Mesenchymal stem cell (in vitro differentiated cells and primary cell): ENCODE data around the gene TSEN54.
A peak's percentile ranks its signal among the peaks of the same experiment; 100 is the strongest.

Experiments
- DNase-seq: peaks from one replicate; pipeline ENCODE4 v3.0.0-alpha.2; 2013
- H2AFZ ChIP-seq: one replicate; pipeline ENCODE4 v1.6.1; 2013; ENCODE audit warnings: low read depth, mild to moderate bottlenecking, control low read depth, inconsistent platforms, low read length, moderate library complexity
- H2AK5ac ChIP-seq: 2 replicates; pipeline ENCODE4 v1.6.1; 2013; ENCODE audit warnings: low read length, moderate library complexity, mild to moderate bottlenecking, inconsistent platforms; ENCODE audit not compliant: severe bottlenecking
- H2BK120ac ChIP-seq: one replicate; pipeline ENCODE4 v1.6.1; 2013; ENCODE audit warnings: low read depth, mild to moderate bottlenecking, inconsistent platforms, low read length, moderate library complexity
- H2BK12ac ChIP-seq, 2 experiments: one replicate each; pipeline ENCODE4 v1.6.1; 2013; ENCODE audit warnings: inconsistent platforms in 2 of 2, low read length in 2 of 2, mild to moderate bottlenecking in 2 of 2, moderate library complexity in 2 of 2, control low read depth in 1 of 2
- H2BK15ac ChIP-seq: one replicate; pipeline ENCODE4 v1.6.1; 2013; ENCODE audit warnings: mild to moderate bottlenecking, low read depth, inconsistent platforms; ENCODE audit not compliant: poor library complexity, severe bottlenecking
- H2BK5ac ChIP-seq: 2 replicates; pipeline ENCODE4 v1.6.1; 2013; ENCODE audit warnings: low read depth, mild to moderate bottlenecking, low read length, control low read depth, inconsistent platforms; ENCODE audit not compliant: poor library complexity, severe bottlenecking
- H3K14ac ChIP-seq, 2 experiments: one replicate each; pipeline ENCODE4 v1.6.1; 2013; ENCODE audit warnings: inconsistent platforms in 2 of 2, low read length in 2 of 2, control low read depth in 1 of 2, mild to moderate bottlenecking in 1 of 2, moderate library complexity in 1 of 2
- H3K18ac ChIP-seq, 2 experiments: one replicate each; pipeline ENCODE4 v1.6.1; 2013; ENCODE audit warnings: inconsistent platforms in 2 of 2, low read length in 2 of 2, control low read depth in 1 of 2, low read depth in 1 of 2, mild to moderate bottlenecking in 1 of 2
- H3K23ac ChIP-seq, 2 experiments: one replicate each; pipeline ENCODE4 v1.6.1; 2013; ENCODE audit warnings: inconsistent platforms in 2 of 2, low read length in 2 of 2, mild to moderate bottlenecking in 2 of 2, moderate library complexity in 2 of 2, control low read depth in 1 of 2
- H3K27ac ChIP-seq: 2 replicates; pipeline ENCODE4 v1.5.1; 2013; ENCODE audit warnings: mild to moderate bottlenecking, moderate library complexity, low read length, control low read depth, inconsistent platforms; ENCODE audit not compliant: poor library complexity, severe bottlenecking
- H3K27me3 ChIP-seq, 2 experiments: 2 replicates each; pipeline versions ENCODE4 v1.6.1 to v1.7.0; 2013; ENCODE audit warnings: low read length in 2 of 2, mild to moderate bottlenecking in 2 of 2, moderate library complexity in 2 of 2, control low read depth in 1 of 2, inconsistent platforms in 1 of 2; ENCODE audit not compliant: control insufficient read depth in 1 of 2, insufficient read depth in 1 of 2
- H3K36me3 ChIP-seq, 2 experiments: 2 replicates each; pipeline versions ENCODE4 v1.6.1 to v1.7.0; 2013; ENCODE audit warnings: low read length in 2 of 2, control low read depth in 1 of 2, inconsistent platforms in 1 of 2, low read depth in 1 of 2, mild to moderate bottlenecking in 1 of 2; ENCODE audit not compliant: insufficient read depth in 2 of 2, control insufficient read depth in 1 of 2
- H3K4ac ChIP-seq, 2 experiments: one replicate each; pipeline ENCODE4 v1.6.1; 2013; ENCODE audit warnings: inconsistent platforms in 2 of 2, low read length in 2 of 2, mild to moderate bottlenecking in 2 of 2, moderate library complexity in 2 of 2, control low read depth in 1 of 2, low read depth in 1 of 2
- H3K4me1 ChIP-seq: 2 replicates; pipeline ENCODE4 v1.6.1; 2013; ENCODE audit warnings: low read depth, low read length, control low read depth; ENCODE audit not compliant: control insufficient read depth, insufficient read depth
- H3K4me2 ChIP-seq: 2 replicates; pipeline ENCODE4 v1.6.1; 2013; ENCODE audit warnings: low read length, mild to moderate bottlenecking, inconsistent platforms; ENCODE audit not compliant: poor library complexity, severe bottlenecking
- H3K4me3 ChIP-seq, 2 experiments: 2 replicates each; pipeline versions ENCODE4 v1.5.1 to v1.7.0; 2013; ENCODE audit warnings: low read length in 2 of 2, mild to moderate bottlenecking in 2 of 2, control low read depth in 1 of 2, low read depth in 1 of 2; ENCODE audit not compliant: insufficient read depth in 1 of 2
- H3K79me1 ChIP-seq: replicated peaks from 2 replicates; pipeline ENCODE4 v1.6.1; 2013; ENCODE audit warnings: mild to moderate bottlenecking, control low read depth, low read length, inconsistent platforms; ENCODE audit not compliant: poor library complexity, severe bottlenecking
- H3K9ac ChIP-seq: 2 replicates; pipeline ENCODE4 v1.7.0; 2013; ENCODE audit warnings: mild to moderate bottlenecking, low read length, moderate library complexity
- H3K9me3 ChIP-seq: 2 replicates; pipeline ENCODE4 v1.7.0; 2013; ENCODE audit warnings: mild to moderate bottlenecking, low read length; ENCODE audit not compliant: control insufficient read depth
- H4K8ac ChIP-seq: one replicate; pipeline ENCODE4 v1.6.1; 2013; ENCODE audit warnings: inconsistent platforms, mild to moderate bottlenecking, low read length, moderate library complexity
- H4K91ac ChIP-seq: one replicate; pipeline ENCODE4 v1.6.1; 2013; ENCODE audit warnings: mild to moderate bottlenecking, low read length, inconsistent platforms
- WGBS: methylation state at CpG from one replicate; pipeline ENCODE4 v1.1.7; 2013; ENCODE audit warnings: mixed read lengths; 5-methylcytosine and 5-hydroxymethylcytosine counted together

The TSEN54 gene

DNA sequence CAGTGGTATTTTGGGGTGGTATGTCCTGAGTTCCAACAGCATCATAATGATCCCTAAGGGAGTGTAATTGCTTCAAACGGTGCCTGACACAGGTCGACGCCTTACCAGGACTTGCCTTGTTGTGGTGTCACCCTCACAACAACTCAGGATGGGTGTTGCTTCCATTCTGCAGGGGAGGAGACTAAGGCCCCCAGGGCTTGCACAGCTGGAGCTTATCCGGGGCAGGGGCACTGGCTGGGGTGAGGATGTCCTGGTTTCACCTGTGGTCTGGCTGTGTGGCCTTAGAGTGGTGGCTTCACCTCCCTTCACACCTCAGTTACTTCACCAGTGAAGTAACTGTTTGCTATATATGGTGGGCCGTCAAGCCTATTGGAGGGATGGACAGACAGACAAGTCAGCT lies 32.5 kb downstream of the TSEN54 start:
- H3K23ac ChIP-seq, result no peak overlapping the region
- no peaks in the 10 kb centered on the region for H3K36me3 ChIP-seq
- H2BK120ac ChIP-seq, result no peak overlapping the region
- H3K27me3 ChIP-seq, result peaks cover 4 to 59% of the 10 kb centered on the region in 2 experiments
- H2BK5ac ChIP-seq, result no peak overlapping the region
- no peak overlapping the region for H3K4me3 ChIP-seq
- no peak overlapping the region for H3K27ac ChIP-seq
- H3K4me1 ChIP-seq, result peaks cover 22% of the 10 kb centered on the region
- no peak overlapping the region for H2AFZ ChIP-seq
- H3K14ac ChIP-seq, result no peak overlapping the region
- no peak overlapping the region for H2BK12ac ChIP-seq
- H4K91ac ChIP-seq, result no peak overlapping the region
- no peak overlapping the region for H3K4ac ChIP-seq
- no peak overlapping the region for H2AK5ac ChIP-seq
- no peak overlapping the region for H2BK15ac ChIP-seq
- H4K8ac ChIP-seq, result no peak overlapping the region
- no peaks in the 10 kb centered on the region for H3K79me1 ChIP-seq
- no peak overlapping the region for H3K4me2 ChIP-seq
- WGBS, result 94% methylated on average over 5 of the region's 5 CpGs
- no peaks in the 10 kb centered on the region for H3K9me3 ChIP-seq
- no peak overlapping the region for H3K9ac ChIP-seq
- no peak overlapping the region for H3K18ac ChIP-seq
- no peak for DNase-seq

GRCh38 chr17:75549246-75550138 lies 33.2 kb downstream of the TSEN54 start:
- H3K27me3 ChIP-seq, result peaks cover 4 to 53% of the 10 kb centered on the region in 2 experiments
- peak overlapping the region; percentile 24 for H2BK5ac ChIP-seq
- H3K14ac ChIP-seq, result peak overlapping the region in 1 of 2 experiments; percentile 51
- H2AK5ac ChIP-seq, result peak overlapping the region; percentile 52
- no peak overlapping the region for H2BK15ac ChIP-seq
- H2AFZ ChIP-seq, result no peak overlapping the region
- no peak for DNase-seq
- H3K79me1 ChIP-seq, result no peaks in the 10 kb centered on the region
- H3K4me2 ChIP-seq, result no peak overlapping the region
- no peaks in the 10 kb centered on the region for H3K36me3 ChIP-seq
- H3K18ac ChIP-seq, result no peak overlapping the region
- no peak overlapping the region for H3K27ac ChIP-seq
- peaks cover 22% of the 10 kb centered on the region for H3K4me1 ChIP-seq
- peak overlapping the region in 1 of 2 experiments; percentile 16 for H3K4me3 ChIP-seq
- peak overlapping the region in 1 of 2 experiments; percentile 26 for H3K23ac ChIP-seq
- peak overlapping the region in 1 of 2 experiments; percentile 90 for H2BK12ac ChIP-seq
- H3K9me3 ChIP-seq, result no peaks in the 10 kb centered on the region
- no peak overlapping the region for H2BK120ac ChIP-seq
- peak overlapping the region; percentile 56 for H4K91ac ChIP-seq
- H4K8ac ChIP-seq, result no peak overlapping the region
- peak overlapping the region in 1 of 2 experiments; percentile 24 for H3K4ac ChIP-seq
- H3K9ac ChIP-seq, result no peak overlapping the region
- WGBS, result 67% methylated on average over 22 of the region's 22 CpGs

DNA sequence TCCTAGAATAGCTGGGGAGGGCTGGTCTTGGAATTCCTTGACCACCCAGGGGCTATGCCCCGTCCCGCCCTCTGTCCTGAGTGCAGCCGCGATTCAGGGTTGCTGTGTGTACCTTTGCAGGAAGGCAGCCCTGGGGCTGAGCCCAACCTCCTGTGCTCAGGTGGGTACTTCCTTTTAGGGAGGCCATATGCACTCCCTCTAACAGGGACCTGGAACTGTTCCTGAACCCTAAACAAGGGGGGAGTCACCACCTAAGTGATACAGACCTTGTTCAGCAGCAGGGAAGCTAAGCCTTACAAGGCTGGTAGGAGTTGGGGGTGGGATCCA lies 33.8 kb downstream of the TSEN54 start:
- Histone ChIP-seq H3K9me3 (no peaks in the 10 kb centered on the region), H3K4me1 (peaks cover 22% of the 10 kb centered on the region), H2BK15ac (no peak overlapping the region), H4K91ac (no peak overlapping the region), H3K27me3 (peaks cover 4 to 48% of the 10 kb centered on the region in 2 experiments), H2AK5ac (no peak overlapping the region), H2BK12ac (no peak overlapping the region), H2BK5ac (no peak overlapping the region), H3K36me3 (no peaks in the 10 kb centered on the region), H3K4ac (no peak overlapping the region), H2AFZ (no peak overlapping the region), H3K4me2 (no peak overlapping the region), H3K18ac (no peak overlapping the region), H3K4me3 (no peak overlapping the region), H3K23ac (no peak overlapping the region), H3K14ac (no peak overlapping the region), H4K8ac (no peak overlapping the region), H3K79me1 (no peaks in the 10 kb centered on the region), H2BK120ac (no peak overlapping the region), H3K27ac (no peak overlapping the region), H3K9ac (no peak overlapping the region)
- WGBS, result 80% methylated on average over 4 of the region's 4 CpGs
- no peak for DNase-seq

- no peaks in the 10 kb centered on the region for H3K79me1 ChIP-seq
- no peak overlapping the region for H2BK15ac ChIP-seq
- H4K91ac ChIP-seq, result peak overlapping the region; percentile 25
- H3K36me3 ChIP-seq, result no peaks in the 10 kb centered on the region
- WGBS, result 42% methylated on average over 7 of the region's 7 CpGs
- H2BK5ac ChIP-seq, result peak overlapping the region; percentile 5
- H3K4ac ChIP-seq, result peak overlapping the region in 1 of 2 experiments; percentile 73
- peaks cover 4 to 37% of the 10 kb centered on the region in 2 experiments for H3K27me3 ChIP-seq
- H4K8ac ChIP-seq, result peak overlapping the region; percentile 87
- H3K4me3 ChIP-seq, result no peak overlapping the region
- DNase-seq, result peak; percentile 16
- peak overlapping the region; percentile 71 for H2AK5ac ChIP-seq
- peak overlapping the region in 1 of 2 experiments; percentile 7 for H3K14ac ChIP-seq
- no peak overlapping the region for H3K4me2 ChIP-seq
- H3K23ac ChIP-seq, result peak overlapping the region in 1 of 2 experiments; percentile 50
- H3K18ac ChIP-seq, result peak overlapping the region in 1 of 2 experiments; percentile 68
- no peak overlapping the region for H3K27ac ChIP-seq
- peak overlapping the region; percentile 71 for H2BK120ac ChIP-seq
- no peak overlapping the region for H2AFZ ChIP-seq
- no peaks in the 10 kb centered on the region for H3K9me3 ChIP-seq
- H2BK12ac ChIP-seq, result peak overlapping the region; percentile 78 to 90
- no peak overlapping the region for H3K9ac ChIP-seq
- H3K4me1 ChIP-seq, result peaks cover 28% of the 10 kb centered on the region
Measured at GRCh38 chr17:75551266-75551665, 34.9 kb downstream of the TSEN54 start.
